WERI-Rb-1 (cell line): ENCODE data around the gene PGF.

Source experiments
- DNase-seq: peaks from one replicate; pipeline ENCODE4 v3.0.0-alpha.2; 2020
- H3K27ac ChIP-seq: fragments of 250-450 bp; sonication (Bioruptor Pico); 2 replicates; pipeline ENCODE4 v1.5.1; 2020; ENCODE audit warnings: mild to moderate bottlenecking, moderate library complexity
- H3K27me3 ChIP-seq: fragments of 250-450 bp; sonication (Bioruptor Pico); 2 replicates; pipeline ENCODE4 v1.5.1; 2021; ENCODE audit warnings: mild to moderate bottlenecking, low read depth, moderate library complexity; ENCODE audit not compliant: insufficient read depth, severe bottlenecking
- H3K36me3 ChIP-seq: fragments of 250-450 bp; sonication (Bioruptor Pico); 2 replicates; pipeline ENCODE4 v1.5.1; 2020; ENCODE audit warnings: mild to moderate bottlenecking, moderate library complexity
- H3K4me3 ChIP-seq: 2 replicates; pipeline ENCODE4 v1.5.1; 2011; ENCODE audit warnings: low read depth, mild to moderate bottlenecking, control low read depth, low read length
- H3K9me3 ChIP-seq: fragments of 250-450 bp; sonication (Bioruptor Pico); 2 replicates; pipeline ENCODE4 v1.5.1; 2021; ENCODE audit warnings: mild to moderate bottlenecking, moderate library complexity; ENCODE audit not compliant: severe bottlenecking
- TF ChIP-seq, protein P1 (sequence below): IDR thresholded peaks from 2 replicates; pipeline ENCODE4 v1.5.1; 2011; ENCODE audit warnings: low read depth, mild to moderate bottlenecking, control low read depth, inconsistent platforms, low read length

Gene PGF

DNA sequence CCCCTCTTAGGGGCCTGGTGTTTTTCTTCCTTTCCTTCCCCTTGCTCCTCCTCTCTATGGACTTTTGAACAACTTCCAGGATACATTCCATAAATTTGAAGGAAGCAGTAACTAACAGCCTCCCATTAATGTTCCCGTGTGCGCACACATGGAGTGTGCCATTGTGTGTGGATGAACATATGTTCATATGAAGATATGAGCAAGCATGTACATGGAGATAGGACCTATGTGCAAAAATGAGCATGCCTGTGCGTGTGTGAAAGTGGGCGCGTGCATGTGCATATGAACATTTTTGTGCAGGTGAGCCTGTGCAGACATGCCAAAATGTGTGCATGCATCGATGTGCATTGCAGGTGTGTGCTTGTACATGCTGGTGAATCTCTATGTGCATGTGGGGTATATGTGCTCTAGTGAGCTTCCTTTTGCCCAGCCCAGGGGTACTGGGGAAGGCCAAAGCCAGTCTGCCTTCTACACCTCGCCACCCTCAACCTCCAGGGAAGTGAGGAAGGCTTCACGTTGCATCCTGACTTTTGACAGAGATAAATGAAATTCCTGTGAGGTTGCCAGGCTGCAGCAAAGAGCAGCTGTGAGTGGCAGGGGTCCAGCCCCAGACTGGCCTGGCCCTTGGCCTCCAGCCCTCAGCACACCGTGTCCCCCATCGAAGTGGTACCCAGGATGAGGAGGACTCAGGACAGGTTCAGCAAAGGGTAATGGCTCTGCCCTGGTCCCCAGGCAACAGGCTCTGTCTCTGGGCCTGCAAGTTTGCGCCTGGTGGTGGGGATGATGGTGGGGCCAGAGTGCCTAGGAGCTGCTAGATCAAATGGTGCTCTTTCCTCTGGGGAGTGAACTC is 21.1 kb upstream of the PGF start:
- no peak overlapping the region for H3K27ac ChIP-seq
- TF ChIP-seq, protein P1, sequence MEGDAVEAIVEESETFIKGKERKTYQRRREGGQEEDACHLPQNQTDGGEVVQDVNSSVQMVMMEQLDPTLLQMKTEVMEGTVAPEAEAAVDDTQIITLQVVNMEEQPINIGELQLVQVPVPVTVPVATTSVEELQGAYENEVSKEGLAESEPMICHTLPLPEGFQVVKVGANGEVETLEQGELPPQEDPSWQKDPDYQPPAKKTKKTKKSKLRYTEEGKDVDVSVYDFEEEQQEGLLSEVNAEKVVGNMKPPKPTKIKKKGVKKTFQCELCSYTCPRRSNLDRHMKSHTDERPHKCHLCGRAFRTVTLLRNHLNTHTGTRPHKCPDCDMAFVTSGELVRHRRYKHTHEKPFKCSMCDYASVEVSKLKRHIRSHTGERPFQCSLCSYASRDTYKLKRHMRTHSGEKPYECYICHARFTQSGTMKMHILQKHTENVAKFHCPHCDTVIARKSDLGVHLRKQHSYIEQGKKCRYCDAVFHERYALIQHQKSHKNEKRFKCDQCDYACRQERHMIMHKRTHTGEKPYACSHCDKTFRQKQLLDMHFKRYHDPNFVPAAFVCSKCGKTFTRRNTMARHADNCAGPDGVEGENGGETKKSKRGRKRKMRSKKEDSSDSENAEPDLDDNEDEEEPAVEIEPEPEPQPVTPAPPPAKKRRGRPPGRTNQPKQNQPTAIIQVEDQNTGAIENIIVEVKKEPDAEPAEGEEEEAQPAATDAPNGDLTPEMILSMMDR = no peak
- no peak overlapping the region for H3K4me3 ChIP-seq
- no peaks in the 10 kb centered on the region for H3K36me3 ChIP-seq
- DNase-seq = no peak
- no peaks in the 10 kb centered on the region for H3K27me3 ChIP-seq
- no peaks in the 10 kb centered on the region for H3K9me3 ChIP-seq

DNA sequence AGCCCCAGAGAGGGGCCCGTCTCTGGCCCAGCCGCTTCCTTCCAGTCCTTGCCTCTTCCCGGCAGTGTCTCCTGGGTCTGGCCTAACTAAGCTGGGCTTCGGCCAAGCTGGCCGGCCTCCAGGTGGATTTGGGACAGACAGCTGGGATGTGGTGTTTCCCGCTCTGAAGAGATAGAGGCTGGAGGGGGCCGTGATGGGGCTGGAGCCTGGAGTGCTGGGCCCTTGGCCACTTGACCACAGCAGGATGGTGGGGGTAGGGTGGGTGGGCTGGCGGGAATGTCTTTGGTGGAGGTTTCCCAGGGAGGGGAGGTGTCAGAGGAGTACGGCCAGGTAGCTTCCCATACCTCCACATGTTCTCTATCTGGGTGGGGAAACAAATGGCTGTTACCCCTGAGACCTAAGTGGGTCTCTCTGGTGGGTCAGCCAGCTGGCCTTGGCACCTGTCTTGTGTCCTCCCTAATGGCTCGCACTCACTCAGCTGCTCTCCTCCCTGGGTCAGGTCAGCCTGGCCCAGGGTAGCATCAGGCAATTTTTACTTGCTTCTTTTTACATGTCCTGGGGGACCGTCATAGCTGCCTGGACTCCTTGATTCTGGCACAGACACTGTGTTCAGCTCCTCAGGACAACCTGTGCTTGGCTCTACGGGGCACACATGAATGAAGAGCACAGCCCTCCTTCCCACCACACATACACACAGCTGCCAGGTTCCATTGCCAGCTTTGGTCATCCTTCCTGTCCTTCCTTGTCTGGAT is 19.8 kb upstream of the PGF start:
- Histone ChIP-seq H3K27me3 (no peaks in the 10 kb centered on the region), H3K36me3 (no peaks in the 10 kb centered on the region), H3K9me3 (no peaks in the 10 kb centered on the region), H3K27ac (no peak overlapping the region), H3K4me3 (no peak overlapping the region)
- TF ChIP-seq, protein P1 = no peak
- no peak for DNase-seq

DNA sequence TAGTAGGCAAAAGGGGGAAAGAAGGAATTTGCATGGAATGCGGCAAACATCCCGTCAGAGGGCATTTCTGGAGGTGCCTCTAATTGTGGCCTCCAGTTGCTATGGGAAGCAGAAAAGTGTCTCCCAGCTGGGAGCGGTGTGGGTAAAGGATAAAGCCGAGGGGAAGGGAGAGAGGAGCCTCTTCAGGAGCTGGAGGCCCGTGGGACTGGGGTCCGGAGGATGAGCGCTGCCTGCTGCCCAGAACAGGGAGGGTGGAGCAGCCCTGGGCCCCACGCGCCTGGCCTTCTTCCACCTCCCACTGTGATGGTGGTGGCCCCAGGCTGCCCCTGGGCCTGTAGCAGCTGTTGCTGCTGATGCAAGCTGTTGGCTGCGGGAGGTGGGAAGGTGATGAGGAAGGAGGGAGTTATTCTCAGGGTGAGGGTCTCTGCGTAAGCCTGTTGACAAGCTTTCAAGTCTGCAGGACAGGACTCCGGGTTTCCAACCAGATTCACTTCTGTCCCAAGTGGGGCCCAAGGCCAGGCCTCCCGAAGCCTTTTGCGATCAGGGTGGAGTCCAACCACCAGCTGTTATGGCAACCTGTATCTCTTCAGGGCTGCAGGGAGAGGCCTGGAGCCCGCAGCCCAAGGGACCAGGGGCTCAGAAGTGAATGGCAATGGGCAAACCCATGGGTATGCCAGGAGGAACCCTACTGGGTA is 19.1 kb upstream of the PGF start:
- TF ChIP-seq, protein P1 = no peak
- Histone ChIP-seq H3K36me3 (no peaks in the 10 kb centered on the region), H3K27ac (no peak overlapping the region)

DNA sequence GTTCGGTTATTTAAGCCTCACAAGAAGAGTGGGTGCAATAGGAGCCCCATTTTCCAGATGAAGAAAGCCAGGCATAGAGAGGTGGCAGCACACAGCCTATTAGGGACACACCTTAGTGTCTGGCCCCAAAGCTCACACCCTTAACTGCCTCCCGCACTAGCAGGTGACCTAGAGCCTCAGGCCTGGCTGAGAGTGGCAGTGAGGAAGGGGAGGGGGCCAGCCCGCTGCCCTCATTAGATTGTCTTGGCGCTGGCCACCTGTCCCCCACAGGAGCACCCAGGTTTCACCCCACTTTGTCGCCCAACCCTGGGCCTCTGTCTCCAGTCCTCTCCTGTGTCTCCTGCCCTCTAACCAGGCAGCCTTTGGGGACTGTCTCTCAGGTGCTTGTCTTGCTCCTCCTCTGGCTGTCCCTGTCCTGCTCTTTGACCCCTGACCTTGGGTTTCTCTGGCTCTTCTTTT is 18.5 kb upstream of the PGF start:
- Histone ChIP-seq H3K27me3 (no peaks in the 10 kb centered on the region), H3K4me3 (no peak overlapping the region), H3K36me3 (no peaks in the 10 kb centered on the region), H3K27ac (no peak overlapping the region), H3K9me3 (no peaks in the 10 kb centered on the region)
- no peak for DNase-seq
- TF ChIP-seq, protein P1 = no peak

More for the DNA sequence above, 19.1 kb upstream of the PGF start:
- H3K4me3 ChIP-seq = no peak overlapping the region
- no peak for DNase-seq
- no peaks in the 10 kb centered on the region for H3K27me3 ChIP-seq
- no peaks in the 10 kb centered on the region for H3K9me3 ChIP-seq

DNA sequence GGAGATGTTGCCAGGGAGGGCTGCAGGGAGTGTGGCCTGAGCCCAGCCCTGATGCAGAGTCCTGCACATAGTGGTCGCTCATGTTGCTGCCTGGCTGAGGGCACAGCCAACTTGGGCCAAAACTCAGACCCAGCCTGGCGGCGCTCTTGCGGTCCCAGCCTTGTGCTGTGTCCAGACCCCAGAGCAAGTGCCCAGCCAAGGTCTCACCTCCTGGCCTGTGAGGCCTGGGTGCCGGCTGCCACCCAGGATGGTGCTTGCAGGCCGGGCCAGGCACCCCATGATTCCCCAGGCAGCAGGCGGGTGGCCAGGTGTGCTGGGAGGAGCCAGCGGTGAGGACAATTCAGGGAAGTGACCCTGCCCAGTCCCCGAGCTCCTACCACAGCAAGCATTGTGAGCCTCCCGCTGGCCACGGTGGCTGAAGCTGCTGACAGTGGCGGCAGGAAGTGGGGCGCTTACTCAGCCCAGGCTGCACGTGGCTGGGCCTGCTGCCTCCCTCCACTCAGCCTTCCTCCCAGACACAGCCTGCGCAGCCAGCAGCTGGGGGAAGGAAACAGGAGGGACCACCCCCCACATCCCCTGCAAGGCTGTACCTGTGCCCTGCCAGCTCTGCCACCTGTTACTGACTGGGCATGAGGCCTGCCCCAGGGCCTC is 17.7 kb upstream of the PGF start:
- Histone ChIP-seq H3K9me3 (no peaks in the 10 kb centered on the region), H3K4me3 (no peak overlapping the region), H3K27ac (no peak overlapping the region), H3K27me3 (no peaks in the 10 kb centered on the region), H3K36me3 (no peaks in the 10 kb centered on the region)
- TF ChIP-seq, protein P1 = no peak
- no peak for DNase-seq
